Neural progenitor cell (in vitro differentiated cells): Measurements from ENCODE around the gene ELOVL2. TPM values are rescaled to one million over a fixed set of nuclear protein-coding genes. Genes with fewer than 3 reads are reported as not detected.

ENCODE experiments used
- DNase-seq: peaks from one replicate; pipeline ENCODE4 v3.0.0-alpha.2; 2016; ENCODE audit warnings: low spot score
- H2AFZ ChIP-seq: fragments of 200-600 bp; sonication (generic); replicated peaks from 2 replicates; pipeline ENCODE4 v1.6.1; 2016; ENCODE audit warnings: antibody characterized with exemption
- H3F3A ChIP-seq: fragments of 200-600 bp; sonication (generic); 2 replicates; pipeline ENCODE4 v1.6.1; 2016; ENCODE audit warnings: antibody characterized with exemption, low read depth
- H3K27ac ChIP-seq: fragments of 200-600 bp; sonication (generic); 2 replicates; pipeline ENCODE4 v1.5.1; 2016; ENCODE audit warnings: mild to moderate bottlenecking
- H3K27me3 ChIP-seq: fragments of 200-600 bp; sonication (generic); 2 replicates; pipeline ENCODE4 v1.6.1; 2016; ENCODE audit warnings: mild to moderate bottlenecking, moderate library complexity
- H3K36me3 ChIP-seq: fragments of 200-600 bp; sonication (generic); 2 replicates; pipeline ENCODE4 v1.5.1; 2016
- H3K4me1 ChIP-seq: fragments of 200-600 bp; sonication (generic); 2 replicates; pipeline ENCODE4 v1.6.1; 2016; ENCODE audit warnings: mixed run types
- H3K4me2 ChIP-seq: fragments of 200-600 bp; sonication (generic); 2 replicates; pipeline ENCODE4 v1.6.1; 2016
- H3K4me3 ChIP-seq: fragments of 200-600 bp; sonication (generic); 2 replicates; pipeline ENCODE4 v1.5.1; 2016
- H3K79me2 ChIP-seq: fragments of 200-600 bp; sonication (generic); 2 replicates; pipeline ENCODE4 v1.6.1; 2016; ENCODE audit warnings: low read depth
- H3K9ac ChIP-seq: fragments of 200-600 bp; sonication (generic); 2 replicates; pipeline ENCODE4 v1.6.1; 2016
- H3K9me3 ChIP-seq: fragments of 200-600 bp; sonication (generic); 2 replicates; pipeline ENCODE4 v1.5.1; 2016; ENCODE audit warnings: low read depth
- H4K20me1 ChIP-seq: fragments of 200-600 bp; sonication (generic); 2 replicates; pipeline ENCODE4 v1.6.1; 2016; ENCODE audit warnings: low read depth
- H3K27ac Mint-ChIP-seq: 3 replicates; pipeline ENCODE4 v1.8.0; 2021; ENCODE audit warnings: mixed read lengths
- H3K27me3 Mint-ChIP-seq: 2 replicates; pipeline ENCODE4 v1.8.0; 2022; ENCODE audit warnings: low read depth, mild to moderate bottlenecking, inconsistent platforms, moderate library complexity, mixed read lengths; ENCODE audit not compliant: insufficient read depth
- H3K36me3 Mint-ChIP-seq: 3 replicates; pipeline ENCODE4 v1.8.0; 2021; ENCODE audit warnings: mixed read lengths
- H3K4me1 Mint-ChIP-seq: 3 replicates; pipeline ENCODE4 v1.8.0; 2021; ENCODE audit warnings: mixed read lengths
- H3K4me3 Mint-ChIP-seq: 3 replicates; pipeline ENCODE4 v1.8.0; 2021; ENCODE audit warnings: mild to moderate bottlenecking, moderate library complexity, mixed read lengths
- H3K9me3 Mint-ChIP-seq: 3 replicates; pipeline ENCODE4 v1.8.0; 2020; ENCODE audit warnings: mixed read lengths
- CTCF ChIP-seq: fragments of 200-600 bp; sonication (generic); IDR thresholded peaks from 2 replicates; pipeline ENCODE4 v1.5.1; 2017; ENCODE audit warnings: antibody characterized with exemption, mild to moderate bottlenecking
- EZH2 ChIP-seq: fragments of 200-600 bp; sonication (generic); IDR thresholded peaks from 2 replicates; pipeline ENCODE4 v1.6.1; 2017; ENCODE audit warnings: antibody characterized with exemption, mild to moderate bottlenecking, moderate library complexity
- EZH2phosphoT487 ChIP-seq: fragments of 200-600 bp; sonication (generic); IDR thresholded peaks from 2 replicates; pipeline ENCODE4 v1.6.1; 2017; ENCODE audit warnings: antibody characterized with exemption
- total RNA-seq: library from RNA; depleted of rRNA; stranded (reverse); fragments of >200 nt; gene quantifications from 2 replicates; pipeline ENCODE4 v1.2.3, GENCODE V29; 2015; ENCODE audit warnings: low replicate concordance

ELOVL2 gene
- total RNA-seq, 1 donor from 2014 or later: 9.1 TPM

DNA sequence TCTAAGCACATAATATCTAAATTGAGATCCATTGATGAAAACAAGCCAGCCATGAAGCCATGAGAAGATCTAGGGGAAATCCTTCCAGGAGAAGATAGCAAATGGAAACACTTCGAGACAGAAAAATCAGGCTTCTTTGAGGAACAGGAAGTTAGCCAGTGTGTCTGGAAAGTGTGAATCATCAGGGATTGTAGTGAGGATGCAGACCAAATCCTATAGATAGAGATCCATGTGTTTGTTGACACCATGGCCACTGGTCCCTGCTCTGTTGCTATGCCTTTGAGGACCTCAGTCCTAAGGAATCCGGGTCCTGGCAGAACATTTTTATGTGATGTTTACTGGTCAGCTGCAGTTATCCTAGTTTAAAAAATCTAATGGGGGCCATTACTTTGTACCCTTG, 6.6 kb upstream of the ELOVL2 start:
- no peak overlapping the region for H3K4me3 ChIP-seq
- no peak overlapping the region for H3K27ac ChIP-seq
- H3K4me1 ChIP-seq: no peaks in the 10 kb centered on the region
- peaks cover 19% of the 10 kb centered on the region for H3K27me3 ChIP-seq
- H3K9me3 ChIP-seq: no peaks in the 10 kb centered on the region
- no peaks in the 10 kb centered on the region for H3K79me2 ChIP-seq
- Mint-ChIP-seq H3K9me3 (peaks cover 5% of the 10 kb centered on the region), H3K4me1 (no peaks in the 10 kb centered on the region), H3K27ac (no peak overlapping the region), H3K27me3 (peaks cover 3% of the 10 kb centered on the region), H3K36me3 (no peaks in the 10 kb centered on the region), H3K4me3 (no peak overlapping the region)
- no peak for DNase-seq
- H3K36me3 ChIP-seq: no peaks in the 10 kb centered on the region
- H3F3A ChIP-seq: no peaks in the 10 kb centered on the region
- H3K4me2 ChIP-seq: no peak overlapping the region
- H3K9ac ChIP-seq: no peak overlapping the region
- no peak overlapping the region for H2AFZ ChIP-seq
- TF ChIP-seq EZH2 (no peak), CTCF (no peak)
- no peaks in the 10 kb centered on the region for H4K20me1 ChIP-seq

DNA sequence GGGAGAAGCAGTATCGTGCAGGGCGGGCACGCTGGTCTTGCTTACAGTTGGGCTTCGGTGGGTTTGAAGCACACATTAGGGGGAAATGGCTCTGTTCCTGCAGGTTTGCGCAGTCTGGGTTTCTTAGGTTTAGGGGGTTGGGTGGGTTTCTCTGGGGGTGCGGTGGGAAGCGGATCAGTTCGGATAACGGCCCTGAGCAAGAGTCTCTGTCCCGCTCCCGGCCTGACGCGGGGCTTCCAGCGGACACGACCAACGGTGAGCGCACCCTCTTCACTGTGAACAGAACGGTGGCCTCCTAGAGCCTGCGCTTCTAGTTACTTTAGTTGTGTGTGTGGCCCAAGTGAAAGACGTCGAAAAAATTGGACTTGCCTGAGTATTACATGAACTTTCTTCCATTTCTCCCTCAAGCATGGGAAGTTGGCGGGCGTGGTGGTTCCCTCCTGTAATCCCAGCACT, 635 bp upstream of the ELOVL2 start:
- DNase-seq: no peak
- Mint-ChIP-seq H3K9me3 (peaks cover 21% of the 10 kb centered on the region), H3K27me3 (peaks cover 14% of the 10 kb centered on the region), H3K36me3 (peaks cover 1% of the 10 kb centered on the region), H3K4me1 (peaks cover 17% of the 10 kb centered on the region), H3K27ac (no peak overlapping the region), H3K4me3 (peak overlapping the region; percentile 92)
- Histone ChIP-seq H3K4me1 (peaks cover 6% of the 10 kb centered on the region), H3K4me3 (peak overlapping the region; percentile 79), H4K20me1 (no peaks in the 10 kb centered on the region), H2AFZ (peak overlapping the region; percentile 88), H3K27ac (no peak overlapping the region), H3K9me3 (no peaks in the 10 kb centered on the region), H3F3A (peaks cover 21% of the 10 kb centered on the region), H3K27me3 (peaks cover 79% of the 10 kb centered on the region), H3K79me2 (no peaks in the 10 kb centered on the region), H3K9ac (no peak overlapping the region), H3K36me3 (no peaks in the 10 kb centered on the region), H3K4me2 (peak overlapping the region; percentile 70)
- no peak for TF ChIP-seq EZH2phosphoT487
- TF ChIP-seq CTCF: no peak
- TF ChIP-seq EZH2: no peak

DNA sequence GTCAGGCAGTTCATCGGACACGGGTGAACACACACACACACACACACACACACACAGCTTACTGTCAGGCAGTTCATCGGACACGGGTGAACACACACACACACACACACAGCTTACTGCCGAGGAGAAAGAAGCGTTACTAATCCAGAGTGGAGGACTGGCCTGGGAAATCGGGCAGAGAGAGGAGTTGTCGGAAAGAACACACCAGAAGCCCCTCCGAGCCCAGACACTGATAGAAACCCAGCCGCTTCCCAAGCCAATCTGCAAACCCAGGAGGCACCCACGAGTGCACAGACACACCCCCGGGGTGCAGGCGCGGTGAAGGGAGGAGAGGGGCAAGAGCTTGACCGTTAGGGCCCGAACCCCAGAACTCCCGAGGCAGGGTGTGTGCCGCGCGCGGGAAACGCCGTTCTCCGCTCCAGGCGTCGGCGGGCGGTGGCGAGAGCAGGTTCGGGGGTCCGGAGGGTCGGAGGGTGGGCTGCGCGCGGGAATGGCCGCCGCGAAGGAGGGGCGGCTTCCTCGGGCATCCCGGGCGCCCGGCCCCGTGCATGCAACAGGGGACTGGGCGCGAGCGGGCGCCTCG, 636 bp downstream of the ELOVL2 start:
- H3K9me3 Mint-ChIP-seq: peaks cover 21% of the 10 kb centered on the region
- H3K9ac ChIP-seq: no peak overlapping the region
- DNase-seq: peak; percentile 49

More for the DNA sequence above, 636 bp downstream of the ELOVL2 start:
- H3K79me2 ChIP-seq: no peaks in the 10 kb centered on the region
- H3K4me1 ChIP-seq: peaks cover 13% of the 10 kb centered on the region
- H3K27ac ChIP-seq: no peak overlapping the region
- H3K9me3 ChIP-seq: no peaks in the 10 kb centered on the region
- H3K4me1 Mint-ChIP-seq: peaks cover 23% of the 10 kb centered on the region
- H3K4me3 Mint-ChIP-seq: peak overlapping the region; percentile 95
- H3K27me3 ChIP-seq: peaks cover 90% of the 10 kb centered on the region
- peak overlapping the region; percentile 92 for H3K4me2 ChIP-seq
- no peaks in the 10 kb centered on the region for H3K36me3 ChIP-seq
- TF ChIP-seq EZH2phosphoT487: peak; percentile 65
- no peak for TF ChIP-seq CTCF
- TF ChIP-seq EZH2: peak; percentile 73
- H4K20me1 ChIP-seq: no peaks in the 10 kb centered on the region
- peaks cover 1% of the 10 kb centered on the region for H3K36me3 Mint-ChIP-seq
- peak overlapping the region; percentile 77 for H3K27ac Mint-ChIP-seq
- peaks cover 13% of the 10 kb centered on the region for H3K27me3 Mint-ChIP-seq
- peak overlapping the region; percentile 79 for H3K4me3 ChIP-seq
- H3F3A ChIP-seq: peaks cover 21% of the 10 kb centered on the region
- peak overlapping the region; percentile 88 for H2AFZ ChIP-seq
